ENCODE measurements around the gene SNX9. TPM values are rescaled to one million over a fixed set of nuclear protein-coding genes. Genes with fewer than 3 reads are reported as not detected.

The SNX9 gene
- total RNA-seq, 1 experiment from 2014 or later, result 16.6 TPM

- Mint-ChIP-seq H3K27ac (ENCODE audit: unreplicated experiment) (no peak overlapping the region), H3K36me3 (ENCODE audit: insufficient read depth, unreplicated experiment) (no peaks in the 10 kb centered on the region), H3K4me1 (ENCODE audit: low read depth, unreplicated experiment) (no peaks in the 10 kb centered on the region), H3K27me3 (ENCODE audit: unreplicated experiment) (no peaks in the 10 kb centered on the region), H3K4me3 (ENCODE audit: low read depth, unreplicated experiment) (no peak overlapping the region), H3K9me3 (ENCODE audit: low read depth, unreplicated experiment) (no peaks in the 10 kb centered on the region)
- no TSS peak for BruUV-seq (replicated peaks)
- CTCF ChIA-PET, result no interaction called here
- DNase-seq, result no peak
- no peak for TF ChIP-seq CTCF (IDR thresholded peaks at IDR 0.05; ENCODE audit: unreplicated experiment)
- intact Hi-C loops (cut with micrococcal nuclease; ENCODE audit: unreplicated experiment), result no loop called here
These were observed 58.3 kb downstream of the SNX9 start for GRCh38 chr6:157881342-157881741.

- Mint-ChIP-seq H3K36me3 (ENCODE audit: insufficient read depth, unreplicated experiment) (no peaks in the 10 kb centered on the region), H3K4me3 (ENCODE audit: low read depth, unreplicated experiment) (no peak overlapping the region), H3K27me3 (ENCODE audit: unreplicated experiment) (no peaks in the 10 kb centered on the region), H3K9me3 (ENCODE audit: low read depth, unreplicated experiment) (no peaks in the 10 kb centered on the region), H3K4me1 (ENCODE audit: low read depth, unreplicated experiment) (no peaks in the 10 kb centered on the region), H3K27ac (ENCODE audit: unreplicated experiment) (no peak overlapping the region)
- no TSS peak for BruUV-seq (replicated peaks)
- no peak for DNase-seq
- intact Hi-C loops (cut with micrococcal nuclease; ENCODE audit: unreplicated experiment), result no loop called here
- CTCF ChIA-PET, result no interaction called here
- no peak for TF ChIP-seq CTCF (IDR thresholded peaks at IDR 0.05; ENCODE audit: unreplicated experiment)
These were observed 61.7 kb downstream of the SNX9 start for GRCh38 chr6:157884756-157885155.

- Mint-ChIP-seq H3K9me3 (ENCODE audit: low read depth, unreplicated experiment) (no peaks in the 10 kb centered on the region), H3K36me3 (ENCODE audit: insufficient read depth, unreplicated experiment) (no peaks in the 10 kb centered on the region), H3K4me3 (ENCODE audit: low read depth, unreplicated experiment) (no peak overlapping the region), H3K4me1 (ENCODE audit: low read depth, unreplicated experiment) (no peaks in the 10 kb centered on the region), H3K27me3 (ENCODE audit: unreplicated experiment) (no peaks in the 10 kb centered on the region), H3K27ac (ENCODE audit: unreplicated experiment) (no peak overlapping the region)
- no TSS peak for BruUV-seq (replicated peaks)
- no peak for DNase-seq
- CTCF ChIA-PET, result interaction anchor here (1.7 kb wide), 1 partner anchor 12 kb away, joined by 5 read pairs; no protein-coding TSS in a partner anchor
- intact Hi-C loops (cut with micrococcal nuclease; ENCODE audit: unreplicated experiment), result no loop called here
- no peak for TF ChIP-seq CTCF (IDR thresholded peaks at IDR 0.05; ENCODE audit: unreplicated experiment)
These were observed 62.3 kb downstream of the SNX9 start for GRCh38 chr6:157885211-157885788.

- no peaks in the 10 kb centered on the region for H3K9me3 Mint-ChIP-seq (ENCODE audit: low read depth, unreplicated experiment)
- H3K36me3 Mint-ChIP-seq (ENCODE audit: insufficient read depth, unreplicated experiment), result no peaks in the 10 kb centered on the region
- H3K27ac Mint-ChIP-seq (ENCODE audit: unreplicated experiment), result no peak overlapping the region
- intact Hi-C loops (cut with micrococcal nuclease; ENCODE audit: unreplicated experiment), result no loop called here
- H3K4me3 Mint-ChIP-seq (ENCODE audit: low read depth, unreplicated experiment), result no peak overlapping the region
- H3K4me1 Mint-ChIP-seq (ENCODE audit: low read depth, unreplicated experiment), result no peaks in the 10 kb centered on the region
- H3K27me3 Mint-ChIP-seq (ENCODE audit: unreplicated experiment), result no peaks in the 10 kb centered on the region
- BruUV-seq (replicated peaks), result no TSS peak
- CTCF ChIA-PET, result interaction anchor here (1.7 kb wide), 1 partner anchor 13 kb away, joined by 5 read pairs; no protein-coding TSS in a partner anchor
- no peak for TF ChIP-seq CTCF (IDR thresholded peaks at IDR 0.05; ENCODE audit: unreplicated experiment)
- no peak for DNase-seq
These were observed 62.8 kb downstream of the SNX9 start for GRCh38 chr6:157885876-157886275.
